ENCODE data around the gene COLEC12. TPM values are rescaled to one million over a fixed set of nuclear protein-coding genes. Genes with fewer than 3 reads are reported as not detected.

The COLEC12 gene
- total RNA-seq, 1 experiment from 2014 or later = not detected

DNA sequence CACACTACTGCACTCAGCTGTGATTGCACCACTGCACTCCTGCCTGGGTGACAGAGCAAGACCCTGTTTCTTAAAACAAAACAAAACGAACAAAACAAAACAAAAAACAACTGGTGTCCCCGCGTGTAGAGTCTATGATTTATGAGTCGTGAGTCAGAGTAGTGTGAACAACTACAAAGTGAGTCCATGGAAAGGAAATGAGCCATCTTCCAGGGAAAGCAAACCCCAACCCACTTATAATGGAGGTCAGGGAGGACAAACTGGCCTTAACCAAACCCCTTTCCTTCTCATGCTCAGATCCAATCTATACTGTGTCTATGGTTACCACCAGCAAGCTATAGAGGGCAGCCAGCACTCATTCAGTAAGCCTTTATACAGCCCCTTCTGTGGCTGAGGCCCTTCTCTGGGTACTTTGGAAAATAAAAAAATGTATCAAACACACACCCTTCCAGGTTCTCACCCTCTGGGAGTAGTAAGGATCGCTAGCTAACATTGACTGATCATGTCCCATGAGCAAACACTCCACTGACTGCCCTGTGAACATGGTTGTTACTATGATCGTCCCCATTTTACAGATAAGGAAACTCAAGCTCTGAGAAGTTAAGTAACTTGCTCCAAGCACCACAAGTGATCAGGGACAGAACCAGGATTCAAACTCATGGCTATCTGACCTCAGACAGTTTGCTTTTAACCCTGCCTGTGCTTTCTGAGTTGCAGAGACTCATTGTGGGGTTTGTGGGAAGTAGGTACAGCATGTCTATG, 24.7 kb upstream of the COLEC12 start:
- Histone ChIP-seq H2AFZ (ENCODE audit: low read depth, low read length, poor library complexity, severe bottlenecking) (no peak overlapping the region), H3K4me1 (ENCODE audit: control insufficient read depth in 1 of 2, insufficient read depth in 2 of 2, low read length in 2 of 2) (peaks cover 2 to 9% of the 10 kb centered on the region in 2 experiments; a peak in 3 of 4 replicates), H4K20me1 (ENCODE audit: insufficient read depth) (no peaks in the 10 kb centered on the region), H3K9me2 (ENCODE audit: insufficient read depth) (no peaks in the 10 kb centered on the region), H3K36me3 (ENCODE audit: control insufficient read depth in 1 of 2, insufficient read depth in 2 of 2, low read length in 2 of 2) (no peaks in the 10 kb centered on the region), H3K9me3 (ENCODE audit: control insufficient read depth in 1 of 2, insufficient read depth in 1 of 2, low read depth in 1 of 2, low read length in 2 of 2) (no peaks in the 10 kb centered on the region), H3K4me2 (ENCODE audit: low read length) (peak overlapping the region; percentile 31), H3K9ac (ENCODE audit: low read length) (no peak overlapping the region), H3K4me3 (replicated peaks in 1 of 2; ENCODE audit: low read depth in 1 of 2, low read length in 2 of 2) (no peak overlapping the region), H3K27me3 (ENCODE audit: insufficient read depth, low read length) (no peaks in the 10 kb centered on the region), H3K27ac (ENCODE audit: low read depth, low read length) (no peak overlapping the region), H3K79me2 (ENCODE audit: insufficient read depth, low read length) (no peaks in the 10 kb centered on the region)
- ChIA-PET POLR2A (no interaction called here), RAD21 (ENCODE audit: low non-redundant PET in 1 of 2, low total read pairs in 2 of 2, uncharacterized antibody in 2 of 2, unreplicated experiment in 2 of 2) (no interaction called here), CTCF (no interaction called here)
- BruUV-seq (replicated peaks) = no TSS peak
- DNase-seq (ENCODE audit: low read depth, low spot score) (no peak), ATAC-seq (peak; percentile 62)
- intact Hi-C loops (cut with micrococcal nuclease) = no loop called here
- 0 out of 2 replicates have a peak, but pooled peaks have one; percentile 3 for TF ChIP-seq FOSL1 (IDR thresholded peaks at IDR 0.05; ENCODE audit: low read depth)
- no peak for TF ChIP-seq SP1 (IDR thresholded peaks at IDR 0.05; ENCODE audit: low read depth)
- TF ChIP-seq ZNF274 (IDR thresholded peaks at IDR 0.05; ENCODE audit: low read depth, low read length) = no peak

DNA sequence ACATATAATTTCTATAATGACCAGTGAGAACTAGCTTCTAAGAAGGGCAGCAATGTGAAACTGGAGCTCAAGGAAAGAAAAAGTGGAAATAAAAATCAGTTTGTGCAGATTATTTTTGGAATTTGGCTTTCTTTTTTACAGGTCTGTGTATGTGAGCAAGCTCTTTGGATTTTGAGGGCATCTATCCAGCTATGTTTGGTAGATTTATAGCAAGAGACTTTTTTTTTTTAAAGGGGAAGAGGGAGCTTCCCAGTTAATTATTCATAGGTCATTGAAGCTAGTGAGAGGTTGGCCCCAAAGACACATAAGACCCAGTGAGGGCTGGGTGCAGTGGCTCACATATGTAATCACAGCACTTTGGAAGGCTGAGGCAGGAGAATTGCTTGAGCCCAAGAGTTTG, 24.0 kb upstream of the COLEC12 start:
- no TSS peak for BruUV-seq (replicated peaks)
- Histone ChIP-seq H3K4me1 (ENCODE audit: control insufficient read depth in 1 of 2, insufficient read depth in 2 of 2, low read length in 2 of 2) (peaks cover 2 to 9% of the 10 kb centered on the region in 2 experiments; a peak in 3 of 4 replicates), H3K4me3 (replicated peaks in 1 of 2; ENCODE audit: low read depth in 1 of 2, low read length in 2 of 2) (no peak overlapping the region), H3K4me2 (ENCODE audit: low read length) (peak overlapping the region; percentile 31; the same call in 1 of the 2 replicates), H3K79me2 (ENCODE audit: insufficient read depth, low read length) (no peaks in the 10 kb centered on the region), H3K9me2 (ENCODE audit: insufficient read depth) (no peaks in the 10 kb centered on the region), H3K9me3 (ENCODE audit: control insufficient read depth in 1 of 2, insufficient read depth in 1 of 2, low read depth in 1 of 2, low read length in 2 of 2) (no peaks in the 10 kb centered on the region), H3K27ac (ENCODE audit: low read depth, low read length) (no peak overlapping the region), H4K20me1 (ENCODE audit: insufficient read depth) (no peaks in the 10 kb centered on the region), H2AFZ (ENCODE audit: low read depth, low read length, poor library complexity, severe bottlenecking) (no peak overlapping the region), H3K27me3 (ENCODE audit: insufficient read depth, low read length) (no peaks in the 10 kb centered on the region), H3K36me3 (ENCODE audit: control insufficient read depth in 1 of 2, insufficient read depth in 2 of 2, low read length in 2 of 2) (no peaks in the 10 kb centered on the region), H3K9ac (ENCODE audit: low read length) (no peak overlapping the region)
- DNase-seq (ENCODE audit: low read depth, low spot score) = no peak
- TF ChIP-seq ELF1 (IDR thresholded peaks at IDR 0.05; ENCODE audit: borderline replicate concordance, low read depth) (no peak), TCF7L2 (IDR thresholded peaks at IDR 0.05; ENCODE audit: borderline replicate concordance, extremely low read depth, insufficient read depth, insufficient read length) (no peak), POLR2A (IDR thresholded peaks at IDR 0.05; ENCODE audit: borderline replicate concordance, extremely low read depth, insufficient read depth, insufficient read length) (no peak), JUND (IDR thresholded peaks at IDR 0.05) (no peak), POLR2AphosphoS5 (IDR thresholded peaks at IDR 0.05; ENCODE audit: low read depth, low read length) (no peak), ZNF274 (IDR thresholded peaks at IDR 0.05; ENCODE audit: low read depth, low read length) (no peak), CBX3 (IDR thresholded peaks at IDR 0.05; ENCODE audit: low read depth) (no peak)
- TF ChIP-seq, protein P1, sequence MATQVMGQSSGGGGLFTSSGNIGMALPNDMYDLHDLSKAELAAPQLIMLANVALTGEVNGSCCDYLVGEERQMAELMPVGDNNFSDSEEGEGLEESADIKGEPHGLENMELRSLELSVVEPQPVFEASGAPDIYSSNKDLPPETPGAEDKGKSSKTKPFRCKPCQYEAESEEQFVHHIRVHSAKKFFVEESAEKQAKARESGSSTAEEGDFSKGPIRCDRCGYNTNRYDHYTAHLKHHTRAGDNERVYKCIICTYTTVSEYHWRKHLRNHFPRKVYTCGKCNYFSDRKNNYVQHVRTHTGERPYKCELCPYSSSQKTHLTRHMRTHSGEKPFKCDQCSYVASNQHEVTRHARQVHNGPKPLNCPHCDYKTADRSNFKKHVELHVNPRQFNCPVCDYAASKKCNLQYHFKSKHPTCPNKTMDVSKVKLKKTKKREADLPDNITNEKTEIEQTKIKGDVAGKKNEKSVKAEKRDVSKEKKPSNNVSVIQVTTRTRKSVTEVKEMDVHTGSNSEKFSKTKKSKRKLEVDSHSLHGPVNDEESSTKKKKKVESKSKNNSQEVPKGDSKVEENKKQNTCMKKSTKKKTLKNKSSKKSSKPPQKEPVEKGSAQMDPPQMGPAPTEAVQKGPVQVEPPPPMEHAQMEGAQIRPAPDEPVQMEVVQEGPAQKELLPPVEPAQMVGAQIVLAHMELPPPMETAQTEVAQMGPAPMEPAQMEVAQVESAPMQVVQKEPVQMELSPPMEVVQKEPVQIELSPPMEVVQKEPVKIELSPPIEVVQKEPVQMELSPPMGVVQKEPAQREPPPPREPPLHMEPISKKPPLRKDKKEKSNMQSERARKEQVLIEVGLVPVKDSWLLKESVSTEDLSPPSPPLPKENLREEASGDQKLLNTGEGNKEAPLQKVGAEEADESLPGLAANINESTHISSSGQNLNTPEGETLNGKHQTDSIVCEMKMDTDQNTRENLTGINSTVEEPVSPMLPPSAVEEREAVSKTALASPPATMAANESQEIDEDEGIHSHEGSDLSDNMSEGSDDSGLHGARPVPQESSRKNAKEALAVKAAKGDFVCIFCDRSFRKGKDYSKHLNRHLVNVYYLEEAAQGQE (IDR thresholded peaks at IDR 0.05; ENCODE audit: low read depth) = no peak
- TF ChIP-seq, protein P2, sequence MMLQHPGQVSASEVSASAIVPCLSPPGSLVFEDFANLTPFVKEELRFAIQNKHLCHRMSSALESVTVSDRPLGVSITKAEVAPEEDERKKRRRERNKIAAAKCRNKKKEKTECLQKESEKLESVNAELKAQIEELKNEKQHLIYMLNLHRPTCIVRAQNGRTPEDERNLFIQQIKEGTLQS (IDR thresholded peaks at IDR 0.05) = no peak
- CTCF ChIA-PET = no interaction called here
- ATAC-seq = no peak
- intact Hi-C loops (cut with micrococcal nuclease) = no loop called here
- POLR2A ChIA-PET = no interaction called here
- RAD21 ChIA-PET (ENCODE audit: low non-redundant PET in 1 of 2, low total read pairs in 2 of 2, uncharacterized antibody in 2 of 2, unreplicated experiment in 2 of 2) = no interaction called here

Measured in HCT116 (cell line).